GM12801 (cell line): ENCODE data around the gene GRAP.

ENCODE experiments used
- TF ChIP-seq, protein P1 (sequence below): IDR thresholded peaks from one replicate; pipeline ENCODE4 v1.5.1; 2011; ENCODE audit warnings: control low read depth; ENCODE audit not compliant: insufficient read length; ENCODE audit errors: extremely low read depth

The GRAP gene

DNA sequence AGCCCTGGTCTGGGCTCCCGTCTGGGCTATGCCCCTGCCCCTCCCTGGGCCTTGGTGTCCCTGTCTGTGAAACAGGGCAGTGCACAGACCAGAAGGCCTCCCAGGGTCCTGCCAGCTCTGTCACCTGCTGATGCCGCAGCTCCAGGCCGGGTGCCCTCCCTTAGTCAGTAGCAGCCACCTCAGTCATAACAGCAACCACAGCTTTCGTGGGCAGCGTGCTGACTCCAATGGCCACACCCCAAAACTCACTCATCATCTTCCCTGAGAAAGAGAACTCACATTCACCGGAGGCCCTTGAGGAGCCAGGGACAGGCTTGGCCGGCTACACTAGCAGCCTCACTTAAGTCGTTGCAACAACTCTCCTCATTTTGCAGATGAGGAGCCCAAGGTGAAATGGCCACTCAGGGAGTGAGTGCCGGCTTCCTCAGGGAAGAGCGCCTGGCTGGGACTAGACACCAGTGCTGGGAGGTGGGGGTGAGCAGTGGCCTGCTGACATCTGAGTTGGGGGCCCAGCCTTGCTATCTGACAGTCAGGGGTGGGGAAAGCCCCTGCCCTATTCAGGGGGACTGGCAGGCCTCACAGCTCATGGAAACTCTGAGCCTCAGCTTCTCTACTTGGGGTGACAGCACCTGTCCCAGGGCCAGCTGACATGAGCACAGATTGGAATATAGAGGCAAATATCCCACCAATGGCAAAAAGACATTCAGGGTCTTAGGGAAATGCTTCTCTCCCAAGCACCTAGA, 72.2 kb downstream of the GRAP start:
- TF ChIP-seq, protein P1, sequence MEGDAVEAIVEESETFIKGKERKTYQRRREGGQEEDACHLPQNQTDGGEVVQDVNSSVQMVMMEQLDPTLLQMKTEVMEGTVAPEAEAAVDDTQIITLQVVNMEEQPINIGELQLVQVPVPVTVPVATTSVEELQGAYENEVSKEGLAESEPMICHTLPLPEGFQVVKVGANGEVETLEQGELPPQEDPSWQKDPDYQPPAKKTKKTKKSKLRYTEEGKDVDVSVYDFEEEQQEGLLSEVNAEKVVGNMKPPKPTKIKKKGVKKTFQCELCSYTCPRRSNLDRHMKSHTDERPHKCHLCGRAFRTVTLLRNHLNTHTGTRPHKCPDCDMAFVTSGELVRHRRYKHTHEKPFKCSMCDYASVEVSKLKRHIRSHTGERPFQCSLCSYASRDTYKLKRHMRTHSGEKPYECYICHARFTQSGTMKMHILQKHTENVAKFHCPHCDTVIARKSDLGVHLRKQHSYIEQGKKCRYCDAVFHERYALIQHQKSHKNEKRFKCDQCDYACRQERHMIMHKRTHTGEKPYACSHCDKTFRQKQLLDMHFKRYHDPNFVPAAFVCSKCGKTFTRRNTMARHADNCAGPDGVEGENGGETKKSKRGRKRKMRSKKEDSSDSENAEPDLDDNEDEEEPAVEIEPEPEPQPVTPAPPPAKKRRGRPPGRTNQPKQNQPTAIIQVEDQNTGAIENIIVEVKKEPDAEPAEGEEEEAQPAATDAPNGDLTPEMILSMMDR: no peak

DNA sequence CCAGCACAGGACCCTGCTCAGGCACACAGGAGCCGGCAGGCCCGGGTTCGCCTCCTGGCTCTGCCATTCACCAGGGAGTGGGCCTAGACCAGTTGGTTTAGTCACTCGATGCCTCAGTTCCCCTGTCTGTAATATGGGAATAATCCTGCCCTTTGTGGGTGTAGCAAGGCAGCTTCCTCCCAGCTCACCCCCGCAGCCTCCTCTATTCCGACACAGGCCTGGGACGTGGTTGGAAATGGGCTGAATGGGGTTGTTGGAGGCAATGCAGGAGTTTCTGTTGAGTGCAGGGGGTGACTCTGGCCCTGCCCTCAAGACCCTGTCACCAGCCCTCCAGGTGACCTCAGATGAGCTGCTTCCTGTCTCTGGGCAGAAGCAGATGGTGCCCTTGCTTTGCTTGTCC, 75.0 kb downstream of the GRAP start:
- TF ChIP-seq, protein P1: no peak
